HG02571 (cell line): ENCODE measurements around the gene UGGT2.
"Not testable (repeated sequence)": the region's sequence is repeated elsewhere in the genome, so short reads cannot be mapped to it uniquely, and the experiment has no call there.

Experiments
- ATAC-seq: cut with Tn5 transposase; IDR thresholded peaks from one replicate; pipeline ENCODE4 v1.9.1; 2021; ENCODE audit warnings: mild to moderate bottlenecking, moderate library complexity; ENCODE audit not compliant: unreplicated experiment

The UGGT2 gene

DNA sequence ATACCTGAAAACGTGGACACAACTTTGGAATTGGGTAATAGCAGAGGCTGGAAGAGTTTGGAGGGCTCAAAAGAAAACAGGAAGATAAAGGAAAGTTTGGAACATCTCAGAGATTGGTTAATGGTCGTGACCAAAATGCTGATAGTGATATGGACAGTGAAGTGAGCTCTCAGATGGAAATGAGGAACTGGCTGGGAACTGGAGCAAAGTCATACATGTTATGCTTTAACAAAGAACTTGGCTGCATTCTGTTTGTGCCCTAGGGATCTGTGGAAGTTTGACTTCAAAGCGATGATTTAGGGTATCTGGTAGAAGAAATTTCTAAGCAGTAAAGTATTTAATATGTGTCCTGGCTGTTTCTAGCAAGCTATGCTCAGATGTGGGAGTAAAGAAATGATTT lies 240.1 kb downstream of the UGGT2 start:
- ATAC-seq: no peak

DNA sequence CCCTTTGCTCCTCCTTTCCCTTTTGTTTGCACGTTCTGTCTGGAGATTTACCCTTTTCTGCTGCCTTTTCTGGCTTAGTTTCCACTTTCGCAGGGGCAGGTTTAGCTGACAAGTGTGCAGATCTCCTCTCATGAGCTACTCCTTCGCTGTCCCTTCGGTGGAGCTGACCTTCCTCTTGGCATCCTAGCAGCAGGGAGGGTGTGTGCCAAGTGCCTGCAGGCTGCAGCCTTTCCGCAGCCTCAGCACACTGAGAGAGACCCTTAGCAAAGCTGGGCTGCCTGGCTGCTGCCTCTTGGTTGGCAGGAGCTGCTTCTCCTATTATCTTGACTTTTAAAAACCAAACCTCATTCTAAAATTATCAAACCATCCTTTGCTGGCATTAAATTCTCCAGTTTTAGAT lies 243.8 kb downstream of the UGGT2 start:
- no peak for ATAC-seq

DNA sequence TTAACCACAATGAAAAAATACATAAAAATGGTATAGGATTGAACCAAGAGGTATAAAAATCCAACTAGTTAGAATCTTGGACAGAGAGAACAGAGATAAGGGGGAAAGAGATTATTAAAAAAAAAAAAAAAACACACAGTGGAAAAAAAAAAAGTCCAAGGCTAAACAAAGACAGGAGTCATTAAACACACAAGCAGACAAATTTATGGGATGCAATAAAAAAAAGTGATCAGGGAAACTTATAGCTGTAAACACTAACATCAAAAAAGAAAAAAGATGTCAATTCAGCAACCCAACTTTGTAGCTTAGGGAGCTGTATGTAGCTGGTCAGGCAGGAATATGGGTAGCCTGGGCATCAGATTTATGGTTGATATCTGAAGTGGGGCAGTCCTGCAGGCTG lies 247.3 kb downstream of the UGGT2 start:
- no peak for ATAC-seq

DNA sequence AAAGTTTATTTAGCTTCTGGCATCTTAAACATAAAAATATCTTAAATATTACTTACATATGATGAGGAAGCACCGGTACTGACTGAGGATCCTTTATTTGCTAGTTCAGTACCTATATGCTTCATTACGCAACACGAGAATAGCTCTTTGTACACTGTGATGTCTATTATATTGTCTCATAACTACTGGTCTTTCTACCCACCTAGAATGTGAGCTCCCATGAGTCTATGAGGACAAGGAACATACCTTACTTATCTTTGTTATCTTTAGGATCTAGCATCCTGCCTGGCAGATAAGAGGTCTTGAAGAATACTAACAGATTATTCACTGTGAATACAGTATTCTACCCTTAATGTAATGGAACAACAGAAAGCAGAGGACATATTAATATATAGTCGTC lies 251.4 kb downstream of the UGGT2 start:
- ATAC-seq: no peak

DNA sequence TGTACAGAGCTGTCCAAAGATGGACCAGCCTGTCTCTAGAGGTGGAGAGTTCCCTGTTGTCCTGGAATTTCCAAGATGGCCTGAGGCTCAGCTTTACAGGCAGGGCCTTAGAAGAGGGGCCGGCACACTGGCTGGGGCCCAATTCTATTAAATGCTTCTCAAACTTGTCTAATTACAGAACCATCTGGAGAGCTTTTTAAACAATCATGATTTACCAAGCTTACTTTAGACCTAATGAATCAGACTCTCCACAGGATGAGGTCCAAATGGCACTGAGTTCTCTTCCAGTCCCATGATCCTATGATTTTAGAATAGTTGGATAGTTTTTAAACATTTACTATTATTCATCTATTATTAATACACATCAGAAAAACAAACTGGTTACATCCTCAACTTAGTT lies 252.8 kb downstream of the UGGT2 start:
- no peak for ATAC-seq

DNA sequence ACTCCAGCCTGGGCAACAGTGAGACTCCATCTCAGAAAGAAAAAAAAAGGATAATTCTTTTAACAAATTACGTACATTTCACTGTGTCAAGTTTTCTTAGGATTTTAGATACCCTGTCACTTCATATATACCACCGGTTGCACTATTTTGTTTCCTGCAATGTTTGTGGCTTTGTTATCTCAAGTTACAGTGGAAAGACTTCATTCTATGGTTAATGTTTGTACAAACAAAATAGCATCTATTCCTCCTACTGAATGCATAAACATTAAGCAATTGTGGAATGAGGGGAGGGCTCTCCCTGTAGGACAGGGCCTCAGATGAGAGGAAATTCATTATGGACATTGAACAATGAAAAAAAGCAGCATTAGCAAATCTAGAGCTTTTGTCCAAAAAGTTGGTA lies 256.2 kb downstream of the UGGT2 start:
- no peak for ATAC-seq

DNA sequence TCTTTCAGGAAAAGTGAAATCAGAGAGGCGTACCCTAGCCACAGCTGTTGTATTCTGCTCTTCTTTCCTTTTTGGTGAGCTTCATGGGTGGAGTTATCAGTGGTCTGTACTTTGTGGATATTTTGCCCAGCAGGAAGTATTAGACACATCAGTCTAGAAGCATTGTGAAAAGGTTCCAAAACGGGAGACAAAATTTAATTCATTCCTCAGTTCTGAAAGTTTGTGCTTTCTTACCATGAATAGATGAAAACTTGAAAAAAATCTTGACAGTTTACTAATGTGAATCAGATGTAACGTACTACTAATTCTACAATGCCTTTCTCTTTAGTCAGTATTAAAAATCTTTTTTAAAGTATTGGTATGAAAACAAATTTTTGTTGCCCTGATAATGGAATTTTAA lies 259.4 kb downstream of the UGGT2 start:
- no peak for ATAC-seq

DNA sequence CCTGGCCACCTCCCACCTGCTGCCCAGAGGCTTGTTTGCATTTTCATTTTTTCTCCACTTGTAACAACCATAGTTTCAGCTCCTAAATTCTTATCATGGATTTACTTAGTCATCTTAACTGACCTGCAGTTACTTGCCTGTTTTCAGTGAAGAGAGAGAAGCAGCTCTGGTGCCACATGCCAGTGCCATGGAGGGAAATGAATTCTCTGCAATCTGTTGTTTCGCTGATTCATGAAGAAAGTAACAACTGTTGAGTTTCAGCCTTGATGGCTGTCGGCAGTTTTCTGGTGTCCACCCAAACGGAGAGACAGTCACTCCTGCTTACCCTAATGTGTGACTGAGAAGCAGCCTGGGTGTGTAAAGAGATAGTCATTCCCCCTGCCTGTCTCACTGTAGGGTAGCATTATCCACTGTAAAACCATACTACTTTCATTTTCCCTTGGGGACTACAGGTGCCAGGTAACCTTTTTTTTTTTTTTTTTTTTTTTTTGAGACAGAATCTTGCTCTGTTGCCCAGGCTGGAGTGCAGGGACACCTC lies 260.1 kb downstream of the UGGT2 start:
- ATAC-seq: no peak

DNA sequence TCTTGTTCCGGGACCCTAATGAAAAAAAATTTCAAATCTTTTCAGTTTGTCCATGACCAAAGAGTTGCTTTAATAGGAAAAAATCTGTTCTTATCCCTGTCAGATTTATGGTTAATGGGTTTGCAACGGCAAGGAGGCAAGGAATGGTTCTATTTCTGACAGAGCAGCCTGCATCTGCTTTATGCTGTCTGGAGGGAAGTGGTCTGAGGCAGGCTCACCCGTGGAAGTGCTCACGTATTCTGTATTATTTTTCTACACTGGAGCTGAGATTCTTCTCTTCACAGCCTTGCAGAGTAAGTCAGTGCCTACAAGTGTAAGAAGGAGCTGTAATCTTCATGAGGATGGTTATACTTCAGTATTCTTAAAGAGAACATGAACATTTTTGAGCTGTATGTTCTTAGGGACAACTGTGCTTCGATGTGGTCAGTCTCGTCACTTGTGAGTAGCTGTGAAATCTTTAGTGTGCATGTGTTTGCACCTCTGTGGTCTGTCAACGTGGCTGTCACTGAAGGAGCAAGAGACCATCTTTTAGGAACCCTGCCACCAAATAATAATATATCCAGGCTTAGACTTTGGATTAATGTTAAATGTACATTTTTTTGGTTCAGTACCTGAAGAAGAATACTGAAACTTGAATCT lies 262.0 kb downstream of the UGGT2 start:
- no peak for ATAC-seq

DNA sequence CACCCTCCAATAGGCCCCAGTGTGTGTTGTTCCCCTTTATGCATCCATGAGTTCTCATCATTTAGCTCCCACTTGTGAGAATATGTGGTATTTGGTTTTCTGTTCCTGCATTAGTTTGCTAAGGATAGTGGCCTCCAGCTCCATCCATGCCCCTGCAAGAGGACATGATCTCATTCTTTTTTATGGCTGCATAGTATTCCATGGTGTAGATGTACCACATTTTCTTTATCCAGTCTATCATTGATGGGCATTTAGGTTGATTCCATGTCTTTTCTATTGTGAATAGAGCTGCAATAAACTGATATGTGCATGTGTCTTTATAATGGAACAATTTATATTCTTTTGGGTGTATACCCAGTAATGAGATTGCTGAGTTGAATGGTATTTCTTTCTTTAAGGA lies 263.9 kb downstream of the UGGT2 start:
- ATAC-seq: not testable (repeated sequence)

DNA sequence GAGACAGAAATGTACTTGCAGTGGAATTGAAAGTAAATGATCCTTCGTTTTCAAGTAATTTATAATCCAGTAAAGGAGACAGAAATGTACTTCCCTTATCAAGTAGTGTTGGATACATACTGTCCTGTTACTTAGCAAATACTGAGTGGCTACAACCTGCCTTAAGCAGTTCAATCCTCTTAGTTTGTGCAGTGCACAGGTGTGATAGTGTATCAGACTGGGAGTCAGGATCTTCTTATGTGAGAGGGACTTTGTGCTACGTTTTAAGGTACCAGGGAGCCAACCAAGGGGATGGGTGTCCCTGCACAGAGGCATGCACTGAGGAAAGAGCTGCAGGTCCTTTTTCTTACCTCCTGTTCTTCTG lies 265.1 kb downstream of the UGGT2 start:
- no peak for ATAC-seq

DNA sequence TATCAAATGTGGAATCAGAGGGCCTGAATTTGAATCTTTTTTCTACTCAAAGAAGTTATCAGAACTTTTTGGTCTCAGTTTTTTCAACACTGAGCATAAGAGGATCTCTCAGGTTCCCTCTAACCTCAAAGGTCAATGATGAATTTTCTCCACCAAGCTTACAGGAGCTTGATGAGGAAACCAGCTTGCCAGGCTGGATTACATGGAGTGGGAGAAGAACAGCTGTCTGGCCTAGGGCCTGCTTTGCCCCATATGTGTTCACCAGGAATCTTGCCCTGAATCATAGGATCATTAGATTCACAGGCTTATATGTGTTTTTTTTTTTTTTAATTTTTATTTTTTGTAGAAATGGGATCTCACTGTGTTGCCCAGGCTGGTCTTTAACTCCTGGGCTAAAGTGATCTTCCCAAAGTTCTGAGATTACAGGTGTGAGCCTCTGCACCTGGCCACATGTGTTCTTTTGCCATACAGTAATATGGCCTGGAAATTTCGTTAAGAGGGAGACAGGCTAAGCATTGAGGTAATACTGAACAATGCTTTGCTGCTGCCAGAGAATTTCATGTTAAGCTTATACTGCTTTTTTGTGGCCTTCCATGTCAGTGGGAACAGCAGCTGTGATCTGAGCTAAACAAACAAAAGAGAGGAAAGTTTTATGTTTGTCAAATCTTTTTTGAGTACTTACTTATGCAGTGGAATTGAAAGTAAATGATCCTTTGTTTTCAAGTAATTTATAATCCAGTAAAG lies 265.7 kb downstream of the UGGT2 start:
- ATAC-seq: no peak

DNA sequence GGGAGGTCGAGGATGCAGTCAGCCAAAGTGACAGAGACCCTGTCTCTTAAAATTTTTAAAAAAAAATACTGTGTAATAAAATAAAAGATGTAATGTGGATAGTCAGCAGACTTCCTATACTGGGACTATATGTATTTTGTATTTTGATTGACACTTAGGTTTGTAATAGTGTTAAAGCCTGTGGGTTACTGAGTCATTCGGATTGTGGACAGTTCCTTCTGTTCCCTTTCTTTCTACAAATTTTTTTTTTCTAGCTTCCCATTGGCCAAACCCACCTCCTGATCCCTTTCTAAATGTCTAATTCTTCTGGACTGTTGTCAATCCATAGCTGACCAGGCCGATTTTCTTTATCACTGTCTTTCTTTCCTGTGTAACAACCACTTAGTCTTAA lies 268.3 kb downstream of the UGGT2 start:
- no peak for ATAC-seq

DNA sequence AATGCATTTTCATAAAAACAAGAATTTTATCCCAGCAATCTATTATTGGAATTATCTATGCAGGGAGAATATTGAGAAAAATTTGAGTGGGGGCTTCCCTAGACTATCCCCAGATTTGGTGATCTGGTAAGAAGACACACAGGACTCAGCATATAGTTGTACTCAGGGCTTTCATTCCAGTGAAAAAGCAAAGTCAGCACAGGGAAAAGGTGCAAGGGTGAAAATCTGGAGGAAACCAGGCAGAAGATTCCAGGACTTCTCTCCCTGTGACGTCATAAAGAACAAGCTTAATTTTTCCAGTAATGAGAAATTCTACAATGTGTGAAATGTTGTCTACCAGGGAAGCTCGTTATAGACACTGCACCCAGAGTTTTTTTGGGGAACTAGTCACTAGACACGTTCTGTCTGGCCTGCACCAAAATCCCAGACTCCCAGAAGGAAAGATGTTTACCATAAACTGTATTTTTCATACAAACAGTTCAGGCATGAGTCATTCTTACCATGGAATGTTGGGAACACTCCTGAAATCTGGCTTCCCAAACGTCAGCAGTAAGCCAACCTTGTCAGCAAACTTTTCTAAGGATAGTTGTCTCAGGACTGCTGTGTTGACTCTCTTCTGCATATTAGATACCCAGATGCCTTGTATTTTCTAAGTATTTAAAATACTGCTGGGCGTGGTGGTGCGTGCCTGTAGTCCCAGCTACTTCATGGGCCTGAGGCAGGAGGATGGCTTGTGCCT lies 268.9 kb downstream of the UGGT2 start:
- ATAC-seq: no peak

DNA sequence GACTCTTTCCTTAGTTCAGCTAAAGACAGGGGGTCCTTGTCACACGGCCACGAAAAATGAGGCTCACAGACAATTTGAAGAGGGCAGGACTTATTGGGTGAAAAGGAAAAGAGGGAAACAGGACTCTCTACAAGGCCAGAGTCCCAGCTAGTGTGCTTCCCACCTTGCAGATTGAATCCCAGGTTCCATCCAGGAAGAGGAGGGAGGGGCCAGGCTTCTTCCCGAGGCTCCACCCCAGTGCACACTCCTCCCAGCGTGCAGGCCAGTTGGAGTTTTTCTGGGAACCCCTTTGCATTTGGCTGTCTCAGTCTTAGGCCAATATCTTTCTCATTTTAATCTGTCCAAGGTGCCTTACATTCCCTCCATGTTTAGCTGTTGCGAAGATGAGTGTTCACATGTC lies 269.5 kb downstream of the UGGT2 start:
- ATAC-seq: no peak

DNA sequence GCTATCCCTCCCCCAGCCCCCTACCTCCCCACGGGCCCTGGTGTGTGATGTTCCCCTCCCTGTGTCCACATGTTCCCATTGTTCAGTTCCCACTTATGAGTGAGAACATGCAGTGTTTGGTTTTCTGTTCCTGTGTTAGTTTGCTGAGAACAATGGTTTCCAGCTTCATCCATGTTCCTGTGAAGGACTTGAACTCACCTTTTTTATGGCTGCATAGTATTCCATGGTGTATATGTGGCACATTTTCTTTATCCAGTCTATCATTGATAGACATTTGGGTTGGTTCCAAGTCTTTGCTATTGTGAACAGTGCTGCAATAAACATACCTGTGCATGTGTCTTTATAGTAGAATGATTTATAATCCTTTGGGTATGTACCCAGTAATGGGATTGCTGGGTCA lies 271.3 kb downstream of the UGGT2 start:
- ATAC-seq: not testable (repeated sequence)

DNA sequence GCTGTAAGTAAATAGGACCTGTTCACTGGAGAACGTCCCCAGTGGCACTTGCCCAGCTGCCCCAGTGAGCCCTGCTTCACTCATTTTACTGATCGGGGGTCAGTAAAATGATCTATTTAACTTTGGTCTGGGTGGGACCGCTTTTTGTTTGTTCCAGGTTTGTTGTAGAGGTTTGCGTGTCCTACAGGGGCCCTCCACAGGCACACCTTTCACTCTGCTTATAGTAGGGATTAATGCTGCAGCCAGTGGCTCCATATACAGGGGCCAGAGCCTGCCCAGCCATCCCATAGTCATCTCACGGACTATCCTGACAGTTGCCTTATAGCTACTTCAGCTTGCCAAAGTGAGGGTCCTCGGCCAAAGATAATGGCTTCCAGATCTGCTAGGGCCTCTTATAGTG lies 272.2 kb downstream of the UGGT2 start:
- ATAC-seq: no peak

DNA sequence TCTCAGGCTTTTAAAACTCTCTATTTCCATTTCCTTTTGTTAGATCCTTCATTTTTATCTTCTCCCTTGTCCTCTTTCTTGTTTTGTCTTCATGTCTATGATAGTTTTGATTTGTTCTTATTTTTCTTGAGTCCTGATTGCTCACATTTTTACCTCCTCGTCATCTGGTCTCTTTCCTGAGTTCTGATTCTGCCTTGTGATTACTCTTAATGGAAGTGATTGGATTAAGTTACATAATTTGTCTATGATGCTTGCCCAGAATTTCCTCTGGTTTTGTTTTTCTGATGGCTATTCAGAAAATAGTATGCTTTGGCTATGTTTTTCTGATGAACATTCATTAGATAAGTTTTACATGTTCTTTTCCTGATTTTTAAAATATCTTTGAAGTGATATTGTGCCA lies 273.7 kb downstream of the UGGT2 start:
- ATAC-seq: no peak

DNA sequence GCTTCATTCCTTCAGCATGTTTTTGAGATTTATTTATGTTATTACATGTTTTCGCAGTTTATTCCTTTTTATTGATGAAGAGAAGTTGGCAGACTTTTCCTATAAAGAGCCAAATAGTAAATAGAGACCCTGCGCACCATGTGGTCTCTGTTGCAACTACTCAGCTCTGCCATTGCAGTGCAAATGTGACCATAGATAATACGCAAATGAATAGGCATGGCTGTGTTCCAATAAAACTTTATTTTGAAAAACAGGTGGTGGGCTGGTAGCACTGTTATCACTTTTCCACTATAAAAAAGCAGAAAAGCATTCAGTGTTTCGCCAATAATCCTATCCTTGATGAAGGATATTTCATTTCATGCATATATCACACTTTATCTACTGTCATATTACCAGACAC lies 281.3 kb downstream of the UGGT2 start:
- ATAC-seq: no peak

DNA sequence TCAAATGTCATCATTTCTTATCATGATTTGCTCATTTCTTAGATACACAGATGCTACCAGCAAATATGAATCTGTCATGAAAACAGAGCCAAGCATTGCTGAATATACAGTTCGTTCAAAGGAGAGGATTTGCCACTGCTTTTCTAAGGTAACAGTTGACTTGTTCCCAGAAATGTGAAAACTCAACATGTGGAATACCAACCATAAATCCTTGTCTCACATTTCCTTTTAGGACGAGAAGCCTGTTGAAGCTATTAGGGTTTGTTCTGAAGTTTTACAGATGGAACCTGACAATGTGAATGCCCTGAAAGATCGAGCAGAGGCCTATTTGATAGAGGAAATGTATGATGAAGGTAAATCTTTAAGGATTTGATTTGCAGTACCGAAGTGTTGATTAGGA lies 289.6 kb downstream of the UGGT2 start:
- ATAC-seq: no peak

DNA sequence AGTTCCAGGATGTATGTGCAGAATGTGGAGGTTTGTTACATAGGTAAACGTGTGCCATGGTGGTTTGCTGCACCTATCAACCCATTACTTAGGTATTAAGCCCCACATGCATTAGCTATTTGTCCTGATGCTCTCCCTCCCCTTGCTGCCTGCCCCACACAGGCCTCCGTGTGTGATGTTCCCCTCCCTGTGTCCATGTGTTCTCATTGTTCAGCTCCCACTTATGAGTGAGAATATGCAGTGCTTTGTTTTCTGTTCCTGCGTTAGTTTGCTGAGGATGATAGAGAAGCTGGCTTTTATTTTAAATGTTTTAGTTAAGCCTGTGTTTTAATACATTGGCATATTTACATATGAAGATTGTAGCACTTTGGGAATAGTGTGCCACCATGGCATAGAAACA lies 290.6 kb downstream of the UGGT2 start:
- ATAC-seq: not testable (repeated sequence)

DNA sequence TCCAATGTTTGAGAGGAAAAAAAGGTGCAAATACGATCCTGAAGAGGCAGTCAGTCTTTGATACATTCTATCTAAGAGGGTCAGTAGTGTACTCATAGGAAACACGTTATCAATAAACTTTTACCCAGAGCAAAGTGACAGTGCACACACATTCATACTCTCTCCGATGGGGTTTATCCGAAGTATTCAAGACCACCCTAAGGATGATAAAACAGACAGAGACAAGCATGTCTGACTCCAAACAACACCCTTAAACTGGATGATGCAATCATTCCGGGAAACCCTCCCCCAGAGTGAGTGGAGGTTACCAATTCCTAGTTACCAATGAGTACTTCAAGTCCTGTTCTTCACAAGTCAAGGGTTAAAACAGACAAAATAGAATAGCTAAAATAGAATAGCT lies 297.1 kb downstream of the UGGT2 start:
- no peak for ATAC-seq
